HEK293 (cell line): ENCODE results near the gene THY1.

Source experiments
- CTCF ChIA-PET: fragments of 350-600 bp; formaldehyde crosslinking; extraction: SDS; loops from one replicate; lab custom pipeline; 2021; ENCODE audit warnings: antibody characterized with exemption; lab: Yijun Ruan, JAX
- POLR2A ChIA-PET: fragments of 300-600 bp; formaldehyde crosslinking; extraction: SDS; loops from one replicate; lab custom pipeline; 2020; ENCODE audit warnings: antibody characterized with exemption, inconsistent platforms; lab: Yijun Ruan, JAX
- H3K27ac ChIP-seq: fragments of 200-500 bp; sonication (Bioruptor generic); 2 replicates; pipeline ENCODE4 v1.5.1; 2014; ENCODE audit warnings: low read depth, low read length, control low read depth, inconsistent platforms; ENCODE audit errors: extremely low read depth
- H3K36me3 ChIP-seq, 2 experiments: fragments of 200-500 bp in 1 of 2; sonication (Bioruptor generic) in 1 of 2; 1 replicate in 1 of 2; 2 replicates in 1 of 2; pipeline ENCODE4 v1.5.1; 2014 to 2017; ENCODE audit warnings: inconsistent platforms in 2 of 2, low read length in 2 of 2; ENCODE audit not compliant: control insufficient read depth in 2 of 2, insufficient read depth in 1 of 2
- H3K4me1 ChIP-seq: fragments of 200-500 bp; sonication (Bioruptor generic); 2 replicates; pipeline ENCODE4 v1.5.1; 2014; ENCODE audit warnings: mild to moderate bottlenecking, low read length, inconsistent platforms; ENCODE audit not compliant: control insufficient read depth, insufficient read depth
- H3K4me3 ChIP-seq: 2 replicates; pipeline ENCODE4 v1.5.1; 2011; ENCODE audit warnings: low read depth, mild to moderate bottlenecking, control low read depth, low read length, moderate library complexity
- H3K9me3 ChIP-seq: fragments of 200-500 bp; sonication (Bioruptor generic); 2 replicates; pipeline ENCODE4 v1.5.1; 2014; ENCODE audit warnings: low read depth, low read length, inconsistent platforms; ENCODE audit not compliant: control insufficient read depth, insufficient read depth
- GLIS1 ChIP-seq: fragments of 450-650 bp; formaldehyde crosslinking; IDR thresholded peaks from 2 replicates; pipeline ENCODE4 v1.5.1; 2016; ENCODE audit warnings: missing biosample characterization, missing genetic modification characterization
- HIC1 ChIP-seq: fragments of 450-650 bp; formaldehyde crosslinking; IDR thresholded peaks from 2 replicates; pipeline ENCODE4 v1.5.1; 2016; ENCODE audit warnings: missing biosample characterization, missing genetic modification characterization
- INSM2 ChIP-seq: fragments of 450-650 bp; formaldehyde crosslinking; IDR thresholded peaks from 2 replicates; pipeline ENCODE4 v1.5.1; 2016; ENCODE audit warnings: missing biosample characterization, missing genetic modification characterization
- REPIN1 ChIP-seq: fragments of 450-650 bp; formaldehyde crosslinking; IDR thresholded peaks from 2 replicates; pipeline ENCODE4 v1.5.1; 2017; ENCODE audit warnings: missing biosample characterization, missing genetic modification characterization, low read depth
- TRIM28 ChIP-seq: IDR thresholded peaks from 2 replicates; pipeline ENCODE4 v1.6.1; 2011; ENCODE audit warnings: low read length, control low read depth, borderline replicate concordance
- YY2 ChIP-seq: fragments of 450-650 bp; formaldehyde crosslinking; IDR thresholded peaks from 2 replicates; pipeline ENCODE4 v1.5.1; 2016; ENCODE audit warnings: missing biosample characterization, missing genetic modification characterization
- ZBTB21 ChIP-seq: fragments of 450-650 bp; formaldehyde crosslinking; IDR thresholded peaks from 2 replicates; pipeline ENCODE4 v1.5.1; 2017; ENCODE audit warnings: missing biosample characterization, missing genetic modification characterization
- ZBTB48 ChIP-seq: fragments of 450-650 bp; formaldehyde crosslinking; IDR thresholded peaks from 2 replicates; pipeline ENCODE4 v1.5.1; 2016; ENCODE audit warnings: missing biosample characterization, missing genetic modification characterization
- ZFP3 ChIP-seq: fragments of 450-650 bp; formaldehyde crosslinking; IDR thresholded peaks from 2 replicates; pipeline ENCODE4 v1.5.1; 2016; ENCODE audit warnings: low read depth, missing biosample characterization, missing genetic modification characterization
- ZNF146 ChIP-seq: fragments of 450-650 bp; formaldehyde crosslinking; IDR thresholded peaks from 2 replicates; pipeline ENCODE4 v1.5.1; 2016; ENCODE audit warnings: missing biosample characterization, missing genetic modification characterization
- ZNF18 ChIP-seq: fragments of 450-650 bp; formaldehyde crosslinking; IDR thresholded peaks from 2 replicates; pipeline ENCODE4 v1.5.1; 2016; ENCODE audit warnings: missing biosample characterization, missing genetic modification characterization
- ZNF223 ChIP-seq: fragments of 450-650 bp; formaldehyde crosslinking; IDR thresholded peaks from 2 replicates; pipeline ENCODE4 v1.5.1; 2016; ENCODE audit warnings: missing biosample characterization, missing genetic modification characterization
- ZNF23 ChIP-seq: fragments of 450-650 bp; formaldehyde crosslinking; IDR thresholded peaks from 2 replicates; pipeline ENCODE4 v1.5.1; 2016; ENCODE audit warnings: missing biosample characterization, missing genetic modification characterization, borderline replicate concordance
- ZNF324 ChIP-seq: fragments of 450-650 bp; formaldehyde crosslinking; IDR thresholded peaks from 2 replicates; pipeline ENCODE4 v1.5.1; 2016; ENCODE audit warnings: missing biosample characterization, missing genetic modification characterization
- ZNF335 ChIP-seq: fragments of 450-650 bp; formaldehyde crosslinking; conservative IDR thresholded peaks from 2 replicates; pipeline ENCODE4 v1.5.1; 2016; ENCODE audit warnings: missing biosample characterization, missing genetic modification characterization
- ZNF529 ChIP-seq: fragments of 450-650 bp; formaldehyde crosslinking; IDR thresholded peaks from 2 replicates; pipeline ENCODE4 v1.5.1; 2017; ENCODE audit warnings: missing genetic modification characterization, missing biosample characterization; ENCODE audit not compliant: insufficient replicate concordance
- ZNF639 ChIP-seq: fragments of 450-650 bp; formaldehyde crosslinking; IDR thresholded peaks from 2 replicates; pipeline ENCODE4 v1.5.1; 2016; ENCODE audit warnings: missing biosample characterization, missing genetic modification characterization
- ZNF645 ChIP-seq: fragments of 450-650 bp; formaldehyde crosslinking; IDR thresholded peaks from 2 replicates; pipeline ENCODE4; 2016; ENCODE audit warnings: missing biosample characterization, missing genetic modification characterization
- ZNF654 ChIP-seq: fragments of 450-650 bp; formaldehyde crosslinking; IDR thresholded peaks from 2 replicates; pipeline ENCODE4 v1.5.1; 2016; ENCODE audit warnings: low read depth, missing biosample characterization, missing genetic modification characterization
- ZNF704 ChIP-seq: fragments of 450-650 bp; formaldehyde crosslinking; IDR thresholded peaks from 2 replicates; pipeline ENCODE4 v1.5.1; 2016; ENCODE audit warnings: missing biosample characterization, missing genetic modification characterization
- ZNF76 ChIP-seq: fragments of 450-650 bp; formaldehyde crosslinking; IDR thresholded peaks from 2 replicates; pipeline ENCODE4; 2016; ENCODE audit warnings: low read depth, missing biosample characterization, missing genetic modification characterization, borderline replicate concordance
- ZSCAN16 ChIP-seq: fragments of 450-650 bp; formaldehyde crosslinking; IDR thresholded peaks from 2 replicates; pipeline ENCODE4 v1.5.1; 2016; ENCODE audit warnings: missing biosample characterization, missing genetic modification characterization

Gene THY1

GRCh38 chr11:119397740-119398139, 25.2 kb downstream of the THY1 start:
- CTCF ChIA-PET: interaction anchor here (0.8 to 1.3 kb wide), 2 partner anchors 12 to 64 kb away, joined by 3 to 6 read pairs; no protein-coding TSS in a partner anchor
- TF ChIP-seq TRIM28 (no peak), ZNF324 (no peak), HIC1 (tag by site-specific recombination) (no peak)
- Histone ChIP-seq H3K9me3 (no peaks in the 10 kb centered on the region), H3K4me3 (no peak overlapping the region), H3K4me1 (no peaks in the 10 kb centered on the region), H3K27ac (no peak overlapping the region), H3K36me3 (no peaks in the 10 kb centered on the region)
- POLR2A ChIA-PET: no interaction called here

GRCh38 chr11:119396835-119397234, 26.1 kb downstream of the THY1 start:
- no peak for TF ChIP-seq ZNF223
- TF ChIP-seq GLIS1 (tag by site-specific recombination): no peak
- TF ChIP-seq ZNF639 (tag by site-specific recombination): no peak
- no peak for TF ChIP-seq ZNF645 (tag by site-specific recombination)
- no peak for TF ChIP-seq ZNF146 (tag by site-specific recombination)
- no peak for TF ChIP-seq ZNF23 (tag by site-specific recombination)
- TF ChIP-seq ZNF18 (tag by site-specific recombination): no peak
- TF ChIP-seq ZBTB21: no peak
- no peak for TF ChIP-seq ZNF335 (tag by site-specific recombination)
- TF ChIP-seq INSM2 (tag by site-specific recombination): no peak
- TF ChIP-seq REPIN1 (tag by site-specific recombination): no peak
- TF ChIP-seq ZNF324: no peak
- TF ChIP-seq ZNF654: no peak
- TF ChIP-seq ZNF76 (tag by site-specific recombination): no peak
- TF ChIP-seq ZSCAN16 (tag by site-specific recombination): no peak
- TF ChIP-seq ZNF529 (tag by site-specific recombination): no peak
- TF ChIP-seq YY2: no peak
- TF ChIP-seq ZBTB48 (tag by site-specific recombination): no peak
- TF ChIP-seq ZFP3: no peak
- TF ChIP-seq ZNF704 (tag by site-specific recombination): no peak
- H3K4me3 ChIP-seq: no peak overlapping the region
- no peaks in the 10 kb centered on the region for H3K36me3 ChIP-seq
- ChIA-PET POLR2A (interaction anchor here (0.6 kb wide), 1 partner anchor 31 kb away, joined by 3 read pairs; no protein-coding TSS in a partner anchor), CTCF (no interaction called here)
- H3K27ac ChIP-seq: no peak overlapping the region
- H3K9me3 ChIP-seq: no peaks in the 10 kb centered on the region
- H3K4me1 ChIP-seq: no peaks in the 10 kb centered on the region
